Stomach (tissue), 9 donors: Measurements from ENCODE around the gene CHD5. TPM values are rescaled to one million over a fixed set of nuclear protein-coding genes. Genes with fewer than 3 reads are reported as not detected.

Experiments used
- DNase-seq, 2 donors: peaks; one replicate each; pipeline versions ENCODE4 v3.0.0 to v3.0.0-alpha.2; 2013 to 2019
- H3K27ac ChIP-seq, 5 donors: fragments of 200-600 bp in 4 of 5; sonication (generic) in 4 of 5; one replicate each; pipeline ENCODE4 v1.5.1; 2013 to 2019; ENCODE audit warnings: mild to moderate bottlenecking in 1 of 5, moderate library complexity in 1 of 5
- H3K27me3 ChIP-seq, 3 donors: fragments of 200-600 bp; sonication (generic); one replicate each; pipeline ENCODE4 v1.5.1; 2017 to 2019; ENCODE audit warnings: mixed run types in 1 of 3
- H3K36me3 ChIP-seq, 4 donors: fragments of 200-600 bp; sonication (generic); 1 replicate in 3 of 4; 2 replicates in 1 of 4; pipeline ENCODE4 v1.5.1; 2016 to 2019
- H3K4me1 ChIP-seq, 4 donors: fragments of 200-600 bp; sonication (generic); one replicate each; pipeline ENCODE4 v1.5.1; 2016 to 2019
- H3K4me3 ChIP-seq, 4 donors: fragments of 200-600 bp; sonication (generic) in 3 of 4; one replicate each; pipeline ENCODE4 v1.5.1; 2016 to 2019; ENCODE audit warnings: mild to moderate bottlenecking in 1 of 4
- H3K9me3 ChIP-seq, 4 donors: fragments of 200-600 bp; sonication (generic); one replicate each; pipeline ENCODE4 v1.5.1; 2016 to 2019
- CTCF ChIP-seq, 7 experiments: fragments of 450-650 bp in 4 of 7; fragments of 200-600 bp in 3 of 7; sonication (generic) in 3 of 7; IDR thresholded peaks; one replicate each; pipeline ENCODE4 v1.5.1; 2016 to 2019; ENCODE audit warnings: antibody characterized with exemption in 7 of 7, control low read depth in 2 of 7, mild to moderate bottlenecking in 1 of 7
- EP300 ChIP-seq: sonication (generic); formaldehyde crosslinking; IDR thresholded peaks from one replicate; pipeline ENCODE4 v1.6.1; 2017; ENCODE audit warnings: antibody characterized with exemption
- POLR2A ChIP-seq, 4 donors: fragments of 450-650 bp; IDR thresholded peaks; one replicate each; pipeline ENCODE4 v1.6.1; 2016; ENCODE audit warnings: antibody characterized with exemption in 4 of 4, control low read depth in 2 of 4, mild to moderate bottlenecking in 1 of 4, moderate library complexity in 1 of 4
- POLR2AphosphoS5 ChIP-seq, 3 donors: sonication (generic); formaldehyde crosslinking; IDR thresholded peaks; one replicate each; pipeline ENCODE4 v1.6.1; 2016; ENCODE audit warnings: antibody characterized with exemption in 3 of 3
- WGBS, 5 donors: extraction: QIAGEN DNeasy Blood & Tissue Kit in 3 of 5; methylation state at CpG; one replicate each; pipeline versions ENCODE4 v1.1.5 to v1.1.7; 2013 to 2018; 5-methylcytosine and 5-hydroxymethylcytosine counted together
- intact Hi-C: fragments of 100-400 bp; cut with DNase I; formaldehyde crosslinking; loops from one replicate; pipeline ENCODE4 v1.15.1; 2023; ENCODE audit warnings: low total_unique reads
- polyA plus RNA-seq, 3 donors: library from polyadenylated mRNA; stranded (reverse); fragments of 200-250 nt; gene quantifications; one replicate each; pipeline ENCODE4 v1.2.3, GENCODE V29; 2013
- total RNA-seq, 5 donors: library from RNA; depleted of rRNA; stranded (reverse); fragments of >200 nt; gene quantifications; one replicate each; pipeline versions ENCODE4 v1.1.0 to v1.2.3, GENCODE V29; 2014 to 2016
- donor health status: healthy with polysubstance abuse.
- donor health status: Bipolar disorder and iron deficiency.
- donor health status: healthy.

The CHD5 gene
- total and polyA plus RNA-seq, 8 donors, result 0.06 to 0.92 (median 0.29) TPM; not detected in 1

- intact Hi-C loops, result no loop called here
- whole genome bisulfite sequencing, 5 donors, result 89 to 94% (median 91%) methylated on average over 14 to 19 of the region's 19 CpGs
- no peak for TF ChIP-seq POLR2A (IDR thresholded peaks at IDR 0.05)
- no peak for TF ChIP-seq POLR2AphosphoS5 (IDR thresholded peaks at IDR 0.05)
- no peak for TF ChIP-seq CTCF (IDR thresholded peaks at IDR 0.05)
- no peak for TF ChIP-seq EP300
Measured at GRCh38 chr1:6094246-6094645, 85.9 kb downstream of the CHD5 start.

GRCh38 chr1:6093611-6094010, 86.5 kb downstream of the CHD5 start:
- Histone ChIP-seq H3K27me3 (peaks cover 0 to 5% (median 0%) of the 10 kb centered on the region in 3 donors), H3K27ac (no peak overlapping the region), H3K4me1 (no peaks in the 10 kb centered on the region), H3K4me3 (no peak overlapping the region), H3K36me3 (peaks cover 0 to 30% (median 5%) of the 10 kb centered on the region in 4 donors), H3K9me3 (no peaks in the 10 kb centered on the region)
- intact Hi-C loops, result no loop called here
- TF ChIP-seq POLR2A (IDR thresholded peaks at IDR 0.05) (no peak), EP300 (no peak), CTCF (IDR thresholded peaks at IDR 0.05) (no peak), POLR2AphosphoS5 (IDR thresholded peaks at IDR 0.05) (no peak)
- 80 to 93% (median 83%) methylated on average over 9 of the region's 9 CpGs for WGBS, 5 donors
- DNase-seq, result no peak

More at GRCh38 chr1:6094246-6094645, 85.9 kb downstream of the CHD5 start:
- H3K9me3 ChIP-seq, result no peaks in the 10 kb centered on the region
- H3K4me1 ChIP-seq, result no peaks in the 10 kb centered on the region
- no peak overlapping the region for H3K27ac ChIP-seq
- H3K27me3 ChIP-seq, result peaks cover 0 to 8% (median 0%) of the 10 kb centered on the region in 3 donors
- no peak overlapping the region for H3K4me3 ChIP-seq
- peaks cover 0 to 36% (median 6%) of the 10 kb centered on the region in 4 donors for H3K36me3 ChIP-seq
- DNase-seq, result no peak

- Histone ChIP-seq H3K4me1 (no peaks in the 10 kb centered on the region), H3K9me3 (no peaks in the 10 kb centered on the region), H3K27ac (no peak overlapping the region), H3K4me3 (no peak overlapping the region), H3K27me3 (peaks cover 0 to 5% (median 0%) of the 10 kb centered on the region in 3 donors), H3K36me3 (peaks cover 0 to 29% (median 3%) of the 10 kb centered on the region in 4 donors)
- WGBS, 5 donors, result 73 to 80% (median 78%) methylated on average over 8 to 10 of the region's 10 CpGs
- intact Hi-C loops, result no loop called here
- no peak for DNase-seq
- TF ChIP-seq CTCF (IDR thresholded peaks at IDR 0.05), result no peak
- TF ChIP-seq POLR2AphosphoS5 (IDR thresholded peaks at IDR 0.05), result no peak
- TF ChIP-seq POLR2A (IDR thresholded peaks at IDR 0.05), result no peak
- no peak for TF ChIP-seq EP300
Measured at GRCh38 chr1:6093071-6093470, 87.0 kb downstream of the CHD5 start.

GRCh38 chr1:6092211-6092610, 87.9 kb downstream of the CHD5 start:
- intact Hi-C loops, result no loop called here
- Histone ChIP-seq H3K36me3 (peaks cover 0 to 29% (median 3%) of the 10 kb centered on the region in 4 donors), H3K4me1 (no peaks in the 10 kb centered on the region), H3K9me3 (no peaks in the 10 kb centered on the region), H3K27me3 (peaks cover 0 to 5% (median 0%) of the 10 kb centered on the region in 3 donors), H3K27ac (no peak overlapping the region), H3K4me3 (no peak overlapping the region)
- WGBS, 5 donors, result 74 to 93% (median 83%) methylated on average over 7 to 10 of the region's 10 CpGs
- TF ChIP-seq POLR2A (IDR thresholded peaks at IDR 0.05) (no peak), EP300 (no peak), CTCF (IDR thresholded peaks at IDR 0.05) (no peak), POLR2AphosphoS5 (IDR thresholded peaks at IDR 0.05) (no peak)
- DNase-seq, result no peak
